Ascending aorta (tissue), 2 donors: ENCODE measurements around the gene APOA1. TPM values are rescaled to one million over a fixed set of nuclear protein-coding genes. Genes with fewer than 3 reads are reported as not detected.

Experiments used
- DNase-seq, 2 donors: peaks; one replicate each; pipeline ENCODE4 v3.0.0-alpha.2; 2019; ENCODE audit warnings: low spot score in 2 of 2
- H3K27ac ChIP-seq, 2 donors: fragments of 200-600 bp; sonication (generic); one replicate each; pipeline ENCODE4 v1.5.1; 2016 to 2017; ENCODE audit warnings: mild to moderate bottlenecking in 1 of 2
- H3K27me3 ChIP-seq: fragments of 200-600 bp; sonication (generic); one replicate; pipeline ENCODE4 v1.5.1; 2017
- H3K36me3 ChIP-seq, 2 donors: fragments of 200-600 bp; sonication (generic); one replicate each; pipeline ENCODE4 v1.5.1; 2016
- H3K4me1 ChIP-seq, 2 donors: fragments of 200-600 bp; sonication (generic); one replicate each; pipeline ENCODE4 v1.5.1; 2016 to 2017; ENCODE audit warnings: mild to moderate bottlenecking in 1 of 2
- H3K4me3 ChIP-seq, 2 donors: fragments of 200-600 bp; sonication (generic); one replicate each; pipeline ENCODE4 v1.5.1; 2016 to 2017; ENCODE audit warnings: mild to moderate bottlenecking in 1 of 2
- H3K9me3 ChIP-seq, 2 donors: fragments of 200-600 bp; sonication (generic); one replicate each; pipeline ENCODE4 v1.5.1; 2016
- intact Hi-C: fragments of 100-400 bp; cut with DNase I; formaldehyde crosslinking; loops from one replicate; pipeline ENCODE4 v1.15.1; 2023
- total RNA-seq: library from RNA; depleted of rRNA; stranded (reverse); fragments of >200 nt; gene quantifications from one replicate; pipeline ENCODE4 v1.1.0, GENCODE V29; 2016
- TF ChIP-seq, protein P1 (sequence below), 3 experiments: fragments of 200-600 bp in 2 of 3; fragments of 450-650 bp in 1 of 3; sonication (generic) in 2 of 3; IDR thresholded peaks; one replicate each; pipeline ENCODE4 v1.5.1; 2016 to 2019; ENCODE audit warnings: antibody characterized with exemption in 3 of 3, mild to moderate bottlenecking in 1 of 3, moderate library complexity in 1 of 3

Gene APOA1
- total RNA-seq, 1 donor from 2014 or later = 80.3 TPM

DNA sequence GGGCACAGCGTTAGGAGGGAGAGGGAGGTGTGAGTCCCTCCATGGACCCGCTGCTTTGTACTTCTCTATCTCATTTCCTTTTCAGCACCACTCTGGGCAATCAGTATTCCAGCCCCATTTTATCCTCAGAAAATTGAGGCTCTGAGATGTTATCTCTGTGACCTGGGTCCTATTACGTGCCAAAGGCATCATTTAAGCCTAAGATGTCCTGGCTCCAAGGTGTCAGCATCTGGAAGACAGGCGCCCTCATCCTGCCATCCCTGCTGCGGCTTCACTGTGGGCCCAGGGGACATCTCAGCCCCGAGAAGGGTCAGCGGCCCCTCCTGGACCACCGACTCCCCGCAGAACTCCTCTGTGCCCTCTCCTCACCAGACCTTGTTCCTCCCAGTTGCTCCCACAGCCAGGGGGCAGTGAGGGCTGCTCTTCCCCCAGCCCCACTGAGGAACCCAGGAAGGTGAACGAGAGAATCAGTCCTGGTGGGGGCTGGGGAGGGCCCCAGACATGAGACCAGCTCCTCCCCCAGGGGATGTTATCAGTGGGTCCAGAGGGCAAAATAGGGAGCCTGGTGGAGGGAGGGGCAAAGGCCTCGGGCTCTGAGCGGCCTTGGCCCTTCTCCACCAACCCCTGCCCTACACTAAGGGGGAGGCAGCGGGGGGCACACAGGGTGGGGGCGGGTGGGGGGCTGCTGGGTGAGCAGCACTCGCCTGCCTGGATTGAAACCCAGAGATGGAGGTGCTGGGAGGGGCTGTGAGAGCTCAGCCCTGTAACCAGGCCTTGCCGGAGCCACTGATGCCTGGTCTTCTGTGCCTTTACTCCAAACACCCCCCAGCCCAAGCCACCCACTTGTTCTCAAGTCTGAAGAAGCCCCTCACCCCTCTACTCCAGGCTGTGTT is 8.5 kb downstream of the APOA1 start:
- TF ChIP-seq, protein P1, sequence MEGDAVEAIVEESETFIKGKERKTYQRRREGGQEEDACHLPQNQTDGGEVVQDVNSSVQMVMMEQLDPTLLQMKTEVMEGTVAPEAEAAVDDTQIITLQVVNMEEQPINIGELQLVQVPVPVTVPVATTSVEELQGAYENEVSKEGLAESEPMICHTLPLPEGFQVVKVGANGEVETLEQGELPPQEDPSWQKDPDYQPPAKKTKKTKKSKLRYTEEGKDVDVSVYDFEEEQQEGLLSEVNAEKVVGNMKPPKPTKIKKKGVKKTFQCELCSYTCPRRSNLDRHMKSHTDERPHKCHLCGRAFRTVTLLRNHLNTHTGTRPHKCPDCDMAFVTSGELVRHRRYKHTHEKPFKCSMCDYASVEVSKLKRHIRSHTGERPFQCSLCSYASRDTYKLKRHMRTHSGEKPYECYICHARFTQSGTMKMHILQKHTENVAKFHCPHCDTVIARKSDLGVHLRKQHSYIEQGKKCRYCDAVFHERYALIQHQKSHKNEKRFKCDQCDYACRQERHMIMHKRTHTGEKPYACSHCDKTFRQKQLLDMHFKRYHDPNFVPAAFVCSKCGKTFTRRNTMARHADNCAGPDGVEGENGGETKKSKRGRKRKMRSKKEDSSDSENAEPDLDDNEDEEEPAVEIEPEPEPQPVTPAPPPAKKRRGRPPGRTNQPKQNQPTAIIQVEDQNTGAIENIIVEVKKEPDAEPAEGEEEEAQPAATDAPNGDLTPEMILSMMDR (IDR thresholded peaks at IDR 0.05) = no peak
- H3K27ac ChIP-seq = no peak overlapping the region
- H3K36me3 ChIP-seq = no peaks in the 10 kb centered on the region
- no peak for DNase-seq
- no peaks in the 10 kb centered on the region for H3K4me1 ChIP-seq
- no peak overlapping the region for H3K4me3 ChIP-seq
- intact Hi-C loops = no loop called here
- H3K9me3 ChIP-seq = no peaks in the 10 kb centered on the region
- no peaks in the 10 kb centered on the region for H3K27me3 ChIP-seq

DNA sequence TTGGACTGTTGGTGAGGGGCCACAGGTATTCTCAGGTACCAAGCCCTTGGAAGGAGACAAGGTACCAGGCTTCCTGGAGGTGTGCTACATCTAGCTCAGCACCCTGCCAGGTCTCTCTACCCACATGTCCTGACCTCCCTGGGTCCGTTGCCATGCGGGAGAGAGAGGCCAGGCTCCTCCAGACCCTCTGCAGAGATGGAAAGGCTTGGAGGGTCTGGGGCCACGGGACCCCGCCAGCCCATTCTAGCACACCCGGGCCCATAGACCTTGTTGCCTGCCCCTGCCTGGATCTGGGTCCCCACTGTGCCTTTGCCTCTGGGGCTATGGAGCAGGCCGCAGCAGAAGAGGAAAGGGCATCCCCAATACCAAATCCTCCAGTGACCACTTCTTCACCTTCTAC is 10.0 kb downstream of the APOA1 start:
- H3K9me3 ChIP-seq = no peaks in the 10 kb centered on the region
- DNase-seq = no peak
- H3K36me3 ChIP-seq = no peaks in the 10 kb centered on the region
- TF ChIP-seq, protein P1 (IDR thresholded peaks at IDR 0.05) = no peak
- no peaks in the 10 kb centered on the region for H3K4me1 ChIP-seq
- no peak overlapping the region for H3K27ac ChIP-seq
- no peaks in the 10 kb centered on the region for H3K27me3 ChIP-seq
- intact Hi-C loops = no loop called here
- H3K4me3 ChIP-seq = no peak overlapping the region

DNA sequence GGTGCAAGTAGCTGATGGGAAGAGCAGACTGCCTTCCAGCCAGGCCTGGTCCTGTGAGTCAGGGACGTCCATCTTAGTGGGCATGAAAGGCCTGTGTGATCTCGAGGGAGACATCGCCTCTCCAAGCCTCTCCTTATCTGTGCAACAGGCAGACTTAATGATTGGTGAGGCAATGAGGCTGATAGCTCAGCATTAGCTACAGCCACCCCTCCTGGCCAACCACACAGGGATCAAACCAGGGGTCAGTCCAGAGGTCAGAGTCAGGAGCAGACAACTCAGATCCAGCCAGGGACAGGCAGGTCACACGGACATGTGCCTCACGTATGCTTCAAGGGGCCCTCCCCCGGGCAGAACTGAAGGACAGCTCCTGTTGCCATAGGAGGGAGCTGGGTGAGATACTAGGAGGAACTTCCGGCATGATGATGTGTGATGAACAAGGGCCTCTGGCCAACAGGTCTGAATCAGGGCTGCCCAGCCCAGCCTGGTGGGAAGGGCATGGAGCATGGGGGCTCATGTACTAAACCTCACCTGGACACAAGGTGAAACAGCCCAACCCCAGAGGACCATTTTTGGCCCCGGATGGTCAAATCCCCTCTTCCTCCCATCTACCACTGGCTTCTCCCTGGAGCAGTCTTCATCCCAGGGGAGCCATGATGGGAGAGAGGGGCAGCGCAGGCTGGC is 10.5 kb downstream of the APOA1 start:
- Histone ChIP-seq H3K4me3 (no peak overlapping the region), H3K27me3 (no peaks in the 10 kb centered on the region), H3K4me1 (no peaks in the 10 kb centered on the region), H3K27ac (no peak overlapping the region), H3K9me3 (no peaks in the 10 kb centered on the region), H3K36me3 (no peaks in the 10 kb centered on the region)
- TF ChIP-seq, protein P1 (IDR thresholded peaks at IDR 0.05) = no peak
- intact Hi-C loops = no loop called here
- DNase-seq = no peak

DNA sequence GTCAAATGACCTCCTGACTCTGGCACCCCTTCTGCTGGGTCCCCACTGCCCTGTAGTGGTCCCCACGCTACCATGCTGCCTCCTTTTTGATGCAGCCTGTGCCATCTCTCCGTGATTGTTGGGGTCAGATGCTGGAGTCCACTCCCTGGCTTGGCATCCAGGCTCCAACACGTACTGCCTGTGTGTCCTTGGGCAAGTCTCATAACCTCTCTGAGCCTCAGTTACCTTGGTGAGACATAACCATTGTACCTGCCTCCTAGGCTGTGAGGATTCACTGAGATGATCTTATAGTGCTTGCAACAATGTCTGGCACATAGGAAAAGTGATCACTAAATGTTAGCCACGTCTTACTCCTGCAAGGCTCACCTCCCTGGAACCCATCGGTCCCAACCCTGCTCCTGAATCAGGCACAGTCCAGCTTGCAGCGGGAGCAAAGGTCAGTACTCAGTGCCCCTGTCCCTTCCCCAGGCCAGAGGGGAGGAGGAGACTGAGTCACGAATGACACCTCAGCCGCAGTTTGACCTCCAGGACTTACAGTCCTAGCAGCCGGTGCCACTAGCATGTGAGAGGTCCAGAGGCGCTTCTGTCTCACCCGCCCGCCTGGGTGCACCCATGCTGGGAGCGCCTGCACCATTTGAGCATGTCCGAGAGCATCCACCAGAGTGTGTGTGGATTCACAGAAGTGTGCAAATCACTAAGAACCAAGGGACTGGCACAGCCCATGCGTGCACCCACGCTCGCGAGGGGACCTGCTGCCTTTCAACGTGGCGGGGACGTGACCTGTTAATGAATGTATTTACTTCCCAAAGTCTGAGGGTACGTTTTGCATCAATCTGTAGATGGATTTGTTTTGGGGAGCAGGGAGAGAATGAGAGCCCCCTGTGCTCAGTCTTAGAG is 11.3 kb downstream of the APOA1 start:
- no peak for DNase-seq
- Histone ChIP-seq H3K4me1 (no peaks in the 10 kb centered on the region), H3K9me3 (no peaks in the 10 kb centered on the region), H3K27me3 (no peaks in the 10 kb centered on the region), H3K4me3 (no peak overlapping the region), H3K27ac (no peak overlapping the region), H3K36me3 (no peaks in the 10 kb centered on the region)
- TF ChIP-seq, protein P1 (IDR thresholded peaks at IDR 0.05) = no peak
- intact Hi-C loops = no loop called here

DNA sequence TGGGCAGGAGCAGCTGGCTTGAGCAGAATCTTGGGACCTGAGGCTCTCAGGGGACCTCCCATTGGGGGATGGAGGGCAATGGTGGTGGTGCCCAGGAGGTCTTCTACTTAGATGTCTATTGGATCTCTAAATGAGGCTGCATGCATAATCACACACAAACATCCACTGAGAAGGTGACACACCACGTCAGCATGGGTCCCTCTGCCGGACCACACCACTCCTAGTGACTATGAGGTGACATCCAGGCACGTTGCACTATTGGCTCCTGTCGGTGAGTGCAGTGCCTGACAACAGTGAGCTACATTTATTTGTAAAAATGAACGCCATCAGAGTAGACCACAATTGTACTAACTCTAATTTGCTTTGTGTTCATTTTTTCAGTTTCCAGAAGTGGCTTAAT is 12.0 kb downstream of the APOA1 start:
- Histone ChIP-seq H3K27ac (no peak overlapping the region), H3K4me3 (no peak overlapping the region), H3K36me3 (no peaks in the 10 kb centered on the region), H3K9me3 (no peaks in the 10 kb centered on the region), H3K4me1 (no peaks in the 10 kb centered on the region), H3K27me3 (no peaks in the 10 kb centered on the region)
- no peak for DNase-seq
- intact Hi-C loops = no loop called here
- TF ChIP-seq, protein P1 (IDR thresholded peaks at IDR 0.05) = no peak
